Measurements from ENCODE around the gene VGLL4.

DNA sequence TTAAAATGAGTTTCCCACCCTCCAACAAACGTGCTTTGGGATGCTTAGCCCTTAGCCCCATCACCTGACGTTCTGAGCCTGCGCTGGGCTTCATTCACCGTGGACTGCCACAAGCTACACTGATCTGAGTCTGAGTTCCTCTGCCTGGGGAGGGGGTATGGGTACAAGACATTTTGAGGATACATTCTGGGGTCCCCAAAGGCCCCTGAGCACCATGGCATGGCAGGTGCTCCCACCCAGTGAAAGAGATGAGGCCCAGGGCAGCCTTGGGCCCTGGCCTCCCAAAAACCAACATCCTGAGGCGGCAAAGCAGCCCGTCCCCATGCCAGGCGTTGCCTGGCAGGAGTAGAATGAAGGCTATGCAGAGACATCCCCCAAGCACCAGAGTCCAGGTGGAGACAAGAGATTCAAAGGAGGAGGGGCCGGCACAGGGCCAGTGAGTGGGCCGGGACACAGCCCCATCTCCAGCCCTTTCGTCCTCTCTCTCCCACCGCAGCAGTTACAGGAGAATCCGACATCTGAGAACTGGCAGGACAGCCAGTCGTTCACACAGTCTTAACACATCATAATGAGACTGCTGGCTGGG is 74.5 kb downstream of the VGLL4 start:
- TF ChIP-seq, protein P1, sequence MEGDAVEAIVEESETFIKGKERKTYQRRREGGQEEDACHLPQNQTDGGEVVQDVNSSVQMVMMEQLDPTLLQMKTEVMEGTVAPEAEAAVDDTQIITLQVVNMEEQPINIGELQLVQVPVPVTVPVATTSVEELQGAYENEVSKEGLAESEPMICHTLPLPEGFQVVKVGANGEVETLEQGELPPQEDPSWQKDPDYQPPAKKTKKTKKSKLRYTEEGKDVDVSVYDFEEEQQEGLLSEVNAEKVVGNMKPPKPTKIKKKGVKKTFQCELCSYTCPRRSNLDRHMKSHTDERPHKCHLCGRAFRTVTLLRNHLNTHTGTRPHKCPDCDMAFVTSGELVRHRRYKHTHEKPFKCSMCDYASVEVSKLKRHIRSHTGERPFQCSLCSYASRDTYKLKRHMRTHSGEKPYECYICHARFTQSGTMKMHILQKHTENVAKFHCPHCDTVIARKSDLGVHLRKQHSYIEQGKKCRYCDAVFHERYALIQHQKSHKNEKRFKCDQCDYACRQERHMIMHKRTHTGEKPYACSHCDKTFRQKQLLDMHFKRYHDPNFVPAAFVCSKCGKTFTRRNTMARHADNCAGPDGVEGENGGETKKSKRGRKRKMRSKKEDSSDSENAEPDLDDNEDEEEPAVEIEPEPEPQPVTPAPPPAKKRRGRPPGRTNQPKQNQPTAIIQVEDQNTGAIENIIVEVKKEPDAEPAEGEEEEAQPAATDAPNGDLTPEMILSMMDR (conservative IDR thresholded peaks at IDR 0.05; ENCODE audit: low read length), result no peak
- no peak for TF ChIP-seq EZH2phosphoT487 (IDR thresholded peaks at IDR 0.05; ENCODE audit: borderline replicate concordance, low read depth, low read length)

Data from OCI-LY7 (cell line).